HG03571 (cell line): ENCODE results near the gene GPAT2.
"Not testable (repeated sequence)": the region's sequence is repeated elsewhere in the genome, so short reads cannot be mapped to it uniquely, and the experiment has no call there.

Experiments used
- ATAC-seq: cut with Tn5 transposase; IDR thresholded peaks from one replicate; pipeline ENCODE4 v1.9.1; 2021; ENCODE audit not compliant: unreplicated experiment

The GPAT2 gene

GRCh38 chr2:95990884-95991283 lies 43.8 kb downstream of the GPAT2 start:
- ATAC-seq = not testable (repeated sequence)
